GM12875 (cell line): Measurements from ENCODE around the gene BCLAF3.

Experiments used
- H3K4me3 ChIP-seq: one replicate; pipeline ENCODE4 v1.5.1; 2011; ENCODE audit warnings: low read depth, low read length, control low read depth
- TF ChIP-seq, protein P1 (sequence below): IDR thresholded peaks from 2 replicates; pipeline ENCODE4 v1.5.1; 2011; ENCODE audit warnings: low read depth, mild to moderate bottlenecking, control low read depth, inconsistent platforms, low read length, moderate library complexity, borderline replicate concordance; ENCODE audit not compliant: insufficient read depth

BCLAF3 gene

DNA sequence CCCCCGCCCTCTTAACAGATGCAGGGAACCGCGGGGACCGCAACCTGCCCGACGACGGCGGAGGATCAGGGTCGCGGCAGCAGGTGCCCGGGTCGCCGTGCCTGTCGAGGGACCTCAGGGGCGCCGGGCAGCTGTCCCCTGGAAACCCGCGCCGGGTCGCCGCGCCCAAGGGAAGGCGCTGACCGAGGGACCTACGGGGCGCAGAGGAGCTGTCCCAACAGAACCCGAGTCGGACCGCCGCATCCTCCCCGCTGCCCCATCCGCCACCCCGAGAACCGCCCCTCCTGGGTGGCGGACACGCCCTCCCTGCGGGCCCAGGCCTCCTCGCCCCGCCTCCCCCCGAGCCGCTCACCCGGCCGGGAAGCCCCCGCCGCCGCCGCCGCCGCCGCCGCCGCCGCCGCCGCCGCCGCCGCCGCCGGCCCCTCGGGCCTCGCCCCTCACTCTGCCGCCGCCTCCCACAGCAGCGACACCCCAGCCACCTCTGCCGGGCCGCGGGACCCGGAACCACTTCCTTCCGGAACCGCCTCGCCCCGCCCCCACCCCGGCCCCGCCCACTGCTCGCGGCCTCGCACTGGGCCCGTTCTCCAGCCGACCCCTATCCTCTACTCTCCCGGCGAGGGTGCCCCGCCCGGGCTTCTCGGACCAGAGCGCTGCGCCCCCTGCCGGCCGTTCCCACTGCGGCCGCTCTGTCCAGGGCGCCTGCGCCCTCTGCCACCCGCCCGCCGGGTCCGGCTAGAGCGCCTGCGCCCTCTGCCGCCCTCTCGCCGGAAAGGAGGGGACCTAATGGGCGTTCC lies at the start of gene BCLAF3:
BCLAF3 (minus strand) TSS at position 506 of the 794 bp plus-strand sequence. CDS start 20,797 bp downstream, outside the sequence.
- peak within 1 kb of the TSS; percentile 88 for H3K4me3 ChIP-seq
- TF ChIP-seq, protein P1, sequence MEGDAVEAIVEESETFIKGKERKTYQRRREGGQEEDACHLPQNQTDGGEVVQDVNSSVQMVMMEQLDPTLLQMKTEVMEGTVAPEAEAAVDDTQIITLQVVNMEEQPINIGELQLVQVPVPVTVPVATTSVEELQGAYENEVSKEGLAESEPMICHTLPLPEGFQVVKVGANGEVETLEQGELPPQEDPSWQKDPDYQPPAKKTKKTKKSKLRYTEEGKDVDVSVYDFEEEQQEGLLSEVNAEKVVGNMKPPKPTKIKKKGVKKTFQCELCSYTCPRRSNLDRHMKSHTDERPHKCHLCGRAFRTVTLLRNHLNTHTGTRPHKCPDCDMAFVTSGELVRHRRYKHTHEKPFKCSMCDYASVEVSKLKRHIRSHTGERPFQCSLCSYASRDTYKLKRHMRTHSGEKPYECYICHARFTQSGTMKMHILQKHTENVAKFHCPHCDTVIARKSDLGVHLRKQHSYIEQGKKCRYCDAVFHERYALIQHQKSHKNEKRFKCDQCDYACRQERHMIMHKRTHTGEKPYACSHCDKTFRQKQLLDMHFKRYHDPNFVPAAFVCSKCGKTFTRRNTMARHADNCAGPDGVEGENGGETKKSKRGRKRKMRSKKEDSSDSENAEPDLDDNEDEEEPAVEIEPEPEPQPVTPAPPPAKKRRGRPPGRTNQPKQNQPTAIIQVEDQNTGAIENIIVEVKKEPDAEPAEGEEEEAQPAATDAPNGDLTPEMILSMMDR = peak; percentile 73

DNA sequence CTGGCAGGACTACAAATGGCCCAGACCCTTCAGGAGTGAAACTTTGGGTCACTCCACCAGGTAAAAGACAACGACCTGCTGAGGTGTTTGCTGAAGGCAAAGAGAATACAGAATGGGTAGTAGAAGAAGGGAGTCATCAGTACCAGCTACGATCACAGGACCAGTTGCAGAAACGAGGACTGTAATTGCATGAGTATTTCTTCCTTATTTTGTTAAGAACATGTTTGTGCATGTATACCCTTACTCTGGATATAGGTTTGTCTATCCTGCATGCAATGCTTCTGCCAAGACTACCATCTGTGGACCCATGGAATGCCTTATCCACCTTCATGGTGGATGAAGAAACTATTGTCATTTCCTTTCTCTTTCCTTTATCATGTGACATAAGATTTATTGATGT lies 48.1 kb upstream of the BCLAF3 start:
- TF ChIP-seq, protein P1 = no peak
- H3K4me3 ChIP-seq = no peak overlapping the region

DNA sequence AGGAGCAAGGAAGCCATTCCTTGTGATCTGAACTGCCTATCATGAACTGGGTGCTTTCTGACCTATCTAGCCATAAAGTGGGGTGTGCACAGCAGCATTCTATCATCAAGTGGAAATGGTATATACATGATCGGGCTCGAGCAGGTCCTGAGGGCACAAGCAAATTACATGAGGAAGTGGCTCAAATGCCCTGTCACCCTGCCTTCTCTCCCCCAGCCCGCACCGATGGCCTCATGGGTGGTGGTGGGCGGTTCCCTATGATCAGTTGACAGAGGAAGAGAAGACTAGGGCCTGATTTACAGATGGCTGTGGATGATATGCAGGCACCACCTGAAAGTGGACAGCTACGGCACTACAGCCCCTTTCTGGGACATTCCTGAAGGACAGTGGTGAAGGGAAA lies 46.3 kb upstream of the BCLAF3 start:
- H3K4me3 ChIP-seq = no peak overlapping the region
- TF ChIP-seq, protein P1 = no peak

DNA sequence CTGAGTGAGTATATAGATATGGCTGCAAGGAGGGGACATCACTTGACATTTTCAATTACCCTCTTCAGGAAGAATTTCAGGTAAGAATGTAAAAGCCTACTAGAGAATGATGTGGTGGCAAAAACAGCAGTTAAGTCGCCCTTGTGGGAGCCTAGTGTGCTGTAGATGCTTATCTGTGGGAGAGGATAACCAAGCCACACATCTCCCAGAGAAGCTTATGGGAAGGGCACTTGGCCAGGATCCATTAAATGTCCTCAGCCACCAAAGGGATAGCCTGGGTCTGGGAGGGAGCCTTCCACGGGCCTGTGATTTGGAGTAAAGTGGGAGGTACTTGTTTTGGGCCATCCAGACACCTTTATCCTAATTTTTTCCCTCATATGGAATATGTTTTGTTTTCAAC lies 41.3 kb upstream of the BCLAF3 start:
- no peak overlapping the region for H3K4me3 ChIP-seq
- TF ChIP-seq, protein P1 = no peak

DNA sequence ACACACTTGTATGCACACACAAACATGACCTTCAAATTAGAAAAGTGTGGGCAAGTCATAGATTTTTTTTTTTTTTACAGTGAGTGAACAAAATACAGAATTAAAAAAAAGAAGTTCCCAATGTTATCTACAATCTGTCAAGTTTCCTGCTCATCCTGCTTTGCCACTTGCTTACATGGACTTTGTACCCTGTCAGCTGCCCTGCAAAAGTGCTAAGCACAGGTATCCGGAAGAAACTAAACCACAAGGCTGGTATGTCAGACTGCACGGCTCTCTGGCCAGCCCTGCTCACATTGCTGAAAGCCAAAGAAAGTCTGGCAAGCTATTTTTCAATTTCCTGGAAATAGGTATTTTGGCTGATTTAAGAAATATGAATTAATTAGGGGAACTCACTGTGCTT lies 38.9 kb upstream of the BCLAF3 start:
- TF ChIP-seq, protein P1 = no peak
- H3K4me3 ChIP-seq = no peak overlapping the region

DNA sequence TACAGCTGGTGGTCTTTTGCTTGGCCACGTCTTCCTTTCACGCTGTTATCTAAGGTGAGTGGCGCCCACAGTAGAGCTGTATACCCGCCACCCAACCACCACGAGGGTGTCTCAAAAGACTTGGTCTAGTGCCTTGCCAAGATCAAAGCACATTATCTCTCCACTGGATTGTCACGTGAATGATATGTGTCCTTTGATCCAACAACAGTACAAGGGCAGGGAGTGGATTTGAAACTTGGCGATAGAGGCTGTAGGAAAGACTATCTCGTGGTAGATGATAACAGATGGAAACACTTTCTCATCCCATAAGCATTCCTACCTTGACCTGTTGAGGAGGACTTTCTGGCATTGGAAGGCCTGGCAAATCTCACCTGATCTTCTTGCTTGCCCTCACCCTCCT lies 37.7 kb upstream of the BCLAF3 start:
- H3K4me3 ChIP-seq = no peak overlapping the region
- TF ChIP-seq, protein P1 = no peak

DNA sequence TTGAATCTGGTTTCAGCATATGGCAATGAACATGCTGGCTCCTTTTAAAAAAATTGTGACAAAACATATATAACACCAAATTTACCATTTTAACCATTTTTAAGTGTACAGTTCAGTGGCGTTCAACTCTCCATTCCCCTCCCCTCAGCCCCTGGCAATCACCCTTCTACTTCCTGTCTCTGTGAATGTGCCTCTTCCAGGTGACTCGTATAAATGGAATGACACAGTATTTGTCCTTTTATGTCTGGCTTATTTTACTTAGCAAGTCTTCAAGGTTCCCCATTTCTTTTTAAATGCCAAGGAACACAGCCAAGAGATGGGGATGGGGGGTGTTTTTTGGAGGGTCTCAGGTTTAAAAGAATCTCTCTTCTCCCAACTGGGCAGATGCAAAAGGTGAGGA lies 35.4 kb upstream of the BCLAF3 start:
- no peak overlapping the region for H3K4me3 ChIP-seq
- TF ChIP-seq, protein P1 = no peak
